ENCODE measurements around the gene STIP1.
A peak's percentile ranks its signal among the peaks of the same experiment; 100 is the strongest.

STIP1 gene

GRCh38 chr11:64148917-64149617 is 36.9 kb upstream of the STIP1 start:
- H3K4me3 ChIP-seq (ENCODE audit: low read depth, low read length) = no peak overlapping the region
- no peak overlapping the region for H3K27ac ChIP-seq
- TF ChIP-seq CTCF (IDR thresholded peaks at IDR 0.05; ENCODE audit: low read depth, low read length) = no peak
- H3K9me3 ChIP-seq (ENCODE audit: severe bottlenecking) = no peaks in the 10 kb centered on the region
- no peak for DNase-seq
- H3K27me3 ChIP-seq (ENCODE audit: insufficient read depth, low read depth, severe bottlenecking) = no peaks in the 10 kb centered on the region
- H3K36me3 ChIP-seq = peaks cover 17% of the 10 kb centered on the region

- H3K27me3 ChIP-seq (ENCODE audit: insufficient read depth, low read depth, severe bottlenecking) = no peaks in the 10 kb centered on the region
- TF ChIP-seq CTCF (IDR thresholded peaks at IDR 0.05; ENCODE audit: low read depth, low read length) = no peak
- DNase-seq = no peak
- peaks cover 17% of the 10 kb centered on the region for H3K36me3 ChIP-seq
- H3K4me3 ChIP-seq (ENCODE audit: low read depth, low read length) = no peak overlapping the region
- H3K27ac ChIP-seq = no peak overlapping the region
- H3K9me3 ChIP-seq (ENCODE audit: severe bottlenecking) = no peaks in the 10 kb centered on the region
Observed at GRCh38 chr11:64150051-64150450, 35.9 kb upstream of the STIP1 start.

GRCh38 chr11:64150481-64151239 is 35.3 kb upstream of the STIP1 start:
- Histone ChIP-seq H3K9me3 (ENCODE audit: severe bottlenecking) (no peaks in the 10 kb centered on the region), H3K4me3 (ENCODE audit: low read depth, low read length) (no peak overlapping the region), H3K27ac (no peak overlapping the region), H3K27me3 (ENCODE audit: insufficient read depth, low read depth, severe bottlenecking) (no peaks in the 10 kb centered on the region), H3K36me3 (peaks cover 17% of the 10 kb centered on the region)
- no peak for DNase-seq
- no peak for TF ChIP-seq CTCF (IDR thresholded peaks at IDR 0.05; ENCODE audit: low read depth, low read length)

- no peak overlapping the region for H3K27ac ChIP-seq
- TF ChIP-seq CTCF (IDR thresholded peaks at IDR 0.05; ENCODE audit: low read depth, low read length) = no peak
- peaks cover 21% of the 10 kb centered on the region for H3K36me3 ChIP-seq
- no peak for DNase-seq
- H3K27me3 ChIP-seq (ENCODE audit: insufficient read depth, low read depth, severe bottlenecking) = no peaks in the 10 kb centered on the region
- no peaks in the 10 kb centered on the region for H3K9me3 ChIP-seq (ENCODE audit: severe bottlenecking)
- no peak overlapping the region for H3K4me3 ChIP-seq (ENCODE audit: low read depth, low read length)
Observed at GRCh38 chr11:64151337-64151736, 34.6 kb upstream of the STIP1 start.

- DNase-seq = peak; percentile 54
- TF ChIP-seq CTCF (IDR thresholded peaks at IDR 0.05; ENCODE audit: low read depth, low read length) = peak; percentile 93
- H3K36me3 ChIP-seq = peaks cover 21% of the 10 kb centered on the region
Observed at GRCh38 chr11:64152841-64153691, 32.9 kb upstream of the STIP1 start.

More at GRCh38 chr11:64152841-64153691, 32.9 kb upstream of the STIP1 start:
- Histone ChIP-seq H3K4me3 (ENCODE audit: low read depth, low read length) (no peak overlapping the region), H3K27me3 (ENCODE audit: insufficient read depth, low read depth, severe bottlenecking) (no peaks in the 10 kb centered on the region), H3K27ac (peak overlapping the region; percentile 94; the same call in 1 of the 2 replicates), H3K9me3 (ENCODE audit: severe bottlenecking) (no peaks in the 10 kb centered on the region)
